ENCODE results near the gene ARHGEF38.

The ARHGEF38 gene

GRCh38 chr4:105619188-105619931 is 66.9 kb downstream of the ARHGEF38 start:
- peak; percentile 43 for DNase-seq

GRCh38 chr4:105620640-105621323 is 68.4 kb downstream of the ARHGEF38 start:
- peak; percentile 71 for DNase-seq

GRCh38 chr4:105622269-105622668 is 69.8 kb downstream of the ARHGEF38 start:
- DNase-seq, result no peak

- no peak for DNase-seq
These were observed 70.7 kb downstream of the ARHGEF38 start for GRCh38 chr4:105623099-105623498.

- no peak for DNase-seq
These were observed 72.1 kb downstream of the ARHGEF38 start for GRCh38 chr4:105624530-105624929.

GRCh38 chr4:105625214-105625613 is 72.8 kb downstream of the ARHGEF38 start:
- no peak for DNase-seq

- no peak for DNase-seq
These were observed 74.4 kb downstream of the ARHGEF38 start for GRCh38 chr4:105626846-105627245.

GRCh38 chr4:105627620-105628019 is 75.2 kb downstream of the ARHGEF38 start:
- DNase-seq, result peak; percentile 5

GRCh38 chr4:105630670-105631655 is 78.5 kb downstream of the ARHGEF38 start:
- no peak for DNase-seq

GRCh38 chr4:105631818-105632400 is 79.5 kb downstream of the ARHGEF38 start:
- DNase-seq, result no peak

- DNase-seq, result no peak
These were observed 80.2 kb downstream of the ARHGEF38 start for GRCh38 chr4:105632599-105632998.

GRCh38 chr4:105633241-105633640 is 80.8 kb downstream of the ARHGEF38 start:
- peak; percentile 34 for DNase-seq

- no peak for DNase-seq
These were observed 82.1 kb downstream of the ARHGEF38 start for GRCh38 chr4:105634402-105635080.

- DNase-seq, result peak; percentile 73
These were observed 85.2 kb downstream of the ARHGEF38 start for GRCh38 chr4:105637408-105638176.

GRCh38 chr4:105641845-105642244 is 89.4 kb downstream of the ARHGEF38 start:
- DNase-seq, result peak; percentile 6

- DNase-seq, result no peak
These were observed 91.8 kb downstream of the ARHGEF38 start for GRCh38 chr4:105644257-105644656.

- DNase-seq, result no peak
These were observed 93.0 kb downstream of the ARHGEF38 start for GRCh38 chr4:105645440-105645839.

- DNase-seq, result no peak
These were observed 97.8 kb downstream of the ARHGEF38 start for GRCh38 chr4:105650190-105650589.

- no peak for DNase-seq
These were observed 99.5 kb downstream of the ARHGEF38 start for GRCh38 chr4:105651884-105652283.

- no peak for DNase-seq
These were observed 100.0 kb downstream of the ARHGEF38 start for GRCh38 chr4:105652286-105652888.
